ENCODE measurements around the gene SNRNP200.
A peak's percentile ranks its signal among the peaks of the same experiment; 100 is the strongest.

The SNRNP200 gene

DNA sequence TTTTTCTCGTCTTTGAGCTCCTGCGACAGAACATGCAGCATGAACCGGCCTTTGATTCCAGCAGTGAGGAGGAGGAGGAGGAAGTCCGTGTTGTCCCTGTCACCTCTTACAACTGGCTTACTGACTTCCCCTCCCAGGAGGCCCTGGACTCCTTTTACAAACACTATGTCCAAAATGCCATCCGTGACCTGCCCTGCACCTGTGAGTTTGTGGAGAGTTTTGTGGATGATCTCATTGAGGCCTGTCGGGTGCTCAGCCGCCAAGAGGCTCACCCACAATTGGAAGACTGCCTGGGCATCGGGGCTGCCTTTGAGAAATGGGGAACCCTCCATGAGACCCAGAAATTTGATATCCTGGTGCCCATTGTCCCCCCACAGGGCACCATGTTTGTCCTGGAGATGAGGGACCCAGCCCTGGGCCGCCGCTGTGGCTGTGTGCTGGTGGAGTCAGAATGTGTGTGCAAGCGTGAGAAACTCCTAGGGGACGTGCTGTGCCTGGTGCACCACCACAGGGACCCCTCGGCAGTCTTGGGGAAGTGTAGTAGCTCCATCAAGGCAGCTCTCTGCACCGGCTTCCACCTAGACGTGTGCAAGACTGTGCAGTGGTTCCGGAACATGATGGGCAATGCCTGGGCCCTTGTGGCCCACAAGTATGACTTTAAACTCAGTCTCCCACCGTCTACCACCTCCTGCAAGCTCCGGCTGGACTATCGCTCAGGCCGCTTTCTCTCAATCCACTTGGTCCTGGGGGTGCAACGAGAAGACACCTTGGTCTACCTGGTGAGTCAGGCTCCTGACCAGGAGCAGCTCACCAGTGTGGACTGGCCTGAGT lies 21.9 kb upstream of the SNRNP200 start:
- no peak for DNase-seq
- Histone ChIP-seq H3K36me3 (peaks cover 8% of the 10 kb centered on the region; the same call in 1 of the 2 replicates), H3K27me3 (no peaks in the 10 kb centered on the region), H3K9me3 (no peaks in the 10 kb centered on the region), H3K4me1 (no peaks in the 10 kb centered on the region), H3K4me3 (ENCODE audit: low read depth, low read length) (no peak overlapping the region)
- TF ChIP-seq CTCF (IDR thresholded peaks at IDR 0.05; ENCODE audit: low read depth, low read length), result no peak

DNA sequence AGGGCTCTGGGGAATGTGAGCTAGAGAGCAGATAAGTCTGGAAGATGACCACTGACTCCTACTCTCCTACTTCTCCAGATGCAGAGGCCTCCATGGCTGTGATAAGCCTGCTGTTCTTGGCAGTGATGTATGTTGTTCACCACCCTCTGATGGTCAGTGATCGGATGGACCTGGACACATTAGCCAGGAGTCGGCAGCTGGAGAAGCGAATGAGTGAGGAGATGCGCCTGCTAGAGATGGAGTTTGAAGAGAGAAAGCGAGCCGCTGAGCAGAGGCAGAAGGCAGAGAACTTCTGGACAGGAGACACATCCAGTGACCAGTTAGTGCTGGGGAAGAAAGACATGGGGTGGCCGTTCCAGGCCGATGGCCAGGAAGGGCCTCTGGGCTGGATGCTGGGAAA lies 21.2 kb upstream of the SNRNP200 start:
- no peak for TF ChIP-seq CTCF (IDR thresholded peaks at IDR 0.05; ENCODE audit: low read depth, low read length)
- H3K9me3 ChIP-seq, result no peaks in the 10 kb centered on the region
- no peaks in the 10 kb centered on the region for H3K4me1 ChIP-seq
- no peak for DNase-seq
- H3K36me3 ChIP-seq, result peaks cover 8% of the 10 kb centered on the region; the same call in 1 of the 2 replicates
- peak overlapping the region; percentile 75; the same call in 1 of the 2 replicates for H3K4me3 ChIP-seq (ENCODE audit: low read depth, low read length)
- H3K27me3 ChIP-seq, result no peaks in the 10 kb centered on the region

DNA sequence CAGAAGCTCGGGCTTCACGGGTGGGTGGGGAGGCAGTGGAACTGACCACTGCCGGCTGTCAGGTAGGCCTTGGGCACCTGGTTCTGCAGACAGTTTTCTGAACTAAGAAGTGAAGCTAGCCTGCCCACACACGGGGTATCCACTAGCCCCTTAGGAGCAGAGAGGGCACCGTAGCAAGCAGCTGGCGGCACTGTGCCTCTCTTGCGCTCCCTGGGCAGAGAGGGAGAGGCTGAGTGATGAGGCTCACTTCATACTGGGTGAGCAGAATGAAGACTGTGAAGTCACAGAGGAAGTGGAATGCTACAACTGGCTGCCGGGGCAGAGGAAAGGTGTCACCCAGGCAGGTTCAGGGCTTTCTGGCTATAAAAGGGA lies 20.5 kb upstream of the SNRNP200 start:
- peaks cover 8% of the 10 kb centered on the region; the same call in 1 of the 2 replicates for H3K36me3 ChIP-seq
- H3K4me3 ChIP-seq (ENCODE audit: low read depth, low read length), result peak overlapping the region; percentile 75
- TF ChIP-seq CTCF (IDR thresholded peaks at IDR 0.05; ENCODE audit: low read depth, low read length), result no peak
- no peaks in the 10 kb centered on the region for H3K9me3 ChIP-seq
- no peak for DNase-seq
- no peaks in the 10 kb centered on the region for H3K4me1 ChIP-seq
- no peaks in the 10 kb centered on the region for H3K27me3 ChIP-seq

- Histone ChIP-seq H3K27me3 (no peaks in the 10 kb centered on the region), H3K4me3 (ENCODE audit: low read depth, low read length) (peak within 1 kb of the TSS; percentile 75), H3K9me3 (no peaks in the 10 kb centered on the region), H3K4me1 (no peaks in the 10 kb centered on the region), H3K36me3 (peaks cover 8% of the 10 kb centered on the region; the same call in 1 of the 2 replicates)
- no peak for TF ChIP-seq CTCF (IDR thresholded peaks at IDR 0.05; ENCODE audit: low read depth, low read length)
- peak; percentile 47 for DNase-seq
These were observed 19.9 kb upstream of the SNRNP200 start, which contains the start of gene ITPRIPL1 for GRCh38 chr2:96325041-96325883. Gene ITPRIPL1, plus strand, starts transcription at chr2:96325317. Its CDS starts 523 bp downstream, at chr2:96325840.

GRCh38 chr2:96324721-96325040 lies 19.3 kb upstream of the SNRNP200 start:
- no peaks in the 10 kb centered on the region for H3K4me1 ChIP-seq
- H3K36me3 ChIP-seq, result peaks cover 8% of the 10 kb centered on the region; the same call in 1 of the 2 replicates
- no peak for TF ChIP-seq CTCF (IDR thresholded peaks at IDR 0.05; ENCODE audit: low read depth, low read length)
- peak overlapping the region; percentile 75 for H3K4me3 ChIP-seq (ENCODE audit: low read depth, low read length)
- no peaks in the 10 kb centered on the region for H3K27me3 ChIP-seq
- H3K9me3 ChIP-seq, result no peaks in the 10 kb centered on the region
- no peak for DNase-seq
